ENCODE results near the gene TUBAL3. TPM values are rescaled to one million over a fixed set of nuclear protein-coding genes. Genes with fewer than 3 reads are reported as not detected.
"Not testable (repeated sequence)": the region's sequence is repeated elsewhere in the genome, so short reads cannot be mapped to it uniquely, and the experiment has no call there.

TUBAL3 gene
- total RNA-seq, 2 donors from 2014 or later: not detected

- H3K27ac Mint-ChIP-seq: no peak overlapping the region
- H3K27me3 ChIP-seq (ENCODE audit: control insufficient read depth, insufficient read depth, low read length, poor library complexity, severe bottlenecking): no peaks in the 10 kb centered on the region
- no peak overlapping the region for H3K27ac ChIP-seq (ENCODE audit: low read depth, low read length)
- H3K4me3 Mint-ChIP-seq: no peak overlapping the region
- no peaks in the 10 kb centered on the region for H3K4me1 ChIP-seq (ENCODE audit: control insufficient read depth, insufficient read depth, low read length)
- peaks cover 10% of the 10 kb centered on the region for H3K9me3 ChIP-seq (ENCODE audit: control insufficient read depth, low read length)
- whole genome bisulfite sequencing, 2 experiments (ENCODE audit: insufficient coverage in 1 of 2, insufficient read length in 1 of 2): 18 to 23% methylated on average over 14 to 17 of the region's 20 CpGs
- peak; percentile 66 for DNase-seq
- peaks cover 4% of the 10 kb centered on the region for H3K27me3 Mint-ChIP-seq (ENCODE audit: insufficient read depth)
- peak overlapping the region; percentile 96 for H3K4me3 ChIP-seq (ENCODE audit: low read length)
- H3K9ac ChIP-seq (ENCODE audit: extremely low read depth, low read length, poor library complexity, severe bottlenecking): peak overlapping the region; percentile 67
- peaks cover 3% of the 10 kb centered on the region for H3K36me3 Mint-ChIP-seq (ENCODE audit: low read depth)
- peaks cover 7% of the 10 kb centered on the region for H3K4me1 Mint-ChIP-seq
- no peaks in the 10 kb centered on the region for H3K36me3 ChIP-seq (ENCODE audit: control insufficient read depth, insufficient read depth, low read length)
- TF ChIP-seq CTCF (conservative IDR thresholded peaks at IDR 0.05): no peak
- peaks cover 18% of the 10 kb centered on the region for H3K9me3 Mint-ChIP-seq
Observed at GRCh38 chr10:5413012-5413938, 8.6 kb upstream of the TUBAL3 start.

- peak within 1 kb of the TSS; percentile 96 for H3K4me3 ChIP-seq (ENCODE audit: low read length)
- Mint-ChIP-seq H3K36me3 (ENCODE audit: low read depth) (peaks cover 2% of the 10 kb centered on the region), H3K4me1 (peaks cover 7% of the 10 kb centered on the region), H3K4me3 (no peak within 1 kb of the TSS), H3K27ac (no peak within 1 kb of the TSS), H3K27me3 (ENCODE audit: insufficient read depth) (peaks cover 4% of the 10 kb centered on the region), H3K9me3 (peaks cover 20% of the 10 kb centered on the region)
- no peaks in the 10 kb centered on the region for H3K4me1 ChIP-seq (ENCODE audit: control insufficient read depth, insufficient read depth, low read length)
- 1 to 5% methylated on average over 10 to 43 of the region's 48 CpGs for WGBS, 2 experiments (ENCODE audit: insufficient coverage in 1 of 2, insufficient read length in 1 of 2)
- H3K9ac ChIP-seq (ENCODE audit: extremely low read depth, low read length, poor library complexity, severe bottlenecking): peak within 1 kb of the TSS; percentile 76
- peaks cover 8% of the 10 kb centered on the region for H3K9me3 ChIP-seq (ENCODE audit: control insufficient read depth, low read length)
- TF ChIP-seq CTCF (conservative IDR thresholded peaks at IDR 0.05): no peak
- H3K27ac ChIP-seq (ENCODE audit: low read depth, low read length): no peak within 1 kb of the TSS
- DNase-seq: peak; percentile 98
- no peaks in the 10 kb centered on the region for H3K36me3 ChIP-seq (ENCODE audit: control insufficient read depth, insufficient read depth, low read length)
- no peaks in the 10 kb centered on the region for H3K27me3 ChIP-seq (ENCODE audit: control insufficient read depth, insufficient read depth, low read length, poor library complexity, severe bottlenecking)
Observed at GRCh38 chr10:5412277-5412941, 7.8 kb upstream of the TUBAL3 start, which contains the start of gene NET1. Gene NET1, plus strand, starts transcription at chr10:5412557. Its CDS starts 136 bp downstream, at chr10:5412693.

GRCh38 chr10:5411941-5412276, 7.3 kb upstream of the TUBAL3 start:
- Histone ChIP-seq H3K36me3 (ENCODE audit: control insufficient read depth, insufficient read depth, low read length) (no peaks in the 10 kb centered on the region), H3K4me3 (ENCODE audit: low read length) (peak overlapping the region; percentile 96), H3K4me1 (ENCODE audit: control insufficient read depth, insufficient read depth, low read length) (no peaks in the 10 kb centered on the region), H3K9ac (ENCODE audit: extremely low read depth, low read length, poor library complexity, severe bottlenecking) (no peak overlapping the region), H3K9me3 (ENCODE audit: control insufficient read depth, low read length) (peaks cover 11% of the 10 kb centered on the region), H3K27me3 (ENCODE audit: control insufficient read depth, insufficient read depth, low read length, poor library complexity, severe bottlenecking) (no peaks in the 10 kb centered on the region), H3K27ac (ENCODE audit: low read depth, low read length) (no peak overlapping the region)
- no peak overlapping the region for H3K4me3 Mint-ChIP-seq
- no peak overlapping the region for H3K27ac Mint-ChIP-seq
- WGBS, 2 experiments (ENCODE audit: insufficient coverage in 1 of 2, insufficient read length in 1 of 2): 75 to 82% methylated on average over 3 of the region's 3 CpGs
- H3K36me3 Mint-ChIP-seq (ENCODE audit: low read depth): no peaks in the 10 kb centered on the region
- no peak for DNase-seq
- no peak for TF ChIP-seq CTCF (conservative IDR thresholded peaks at IDR 0.05)
- peaks cover 4% of the 10 kb centered on the region for H3K4me1 Mint-ChIP-seq
- peaks cover 23% of the 10 kb centered on the region for H3K9me3 Mint-ChIP-seq
- peaks cover 4% of the 10 kb centered on the region for H3K27me3 Mint-ChIP-seq (ENCODE audit: insufficient read depth)

GRCh38 chr10:5410787-5411186, 6.2 kb upstream of the TUBAL3 start:
- H3K4me1 Mint-ChIP-seq; H3K4me3 ChIP-seq (ENCODE audit: low read length); H3K27me3 Mint-ChIP-seq (ENCODE audit: insufficient read depth); H3K36me3 Mint-ChIP-seq (ENCODE audit: low read depth); H3K27ac ChIP-seq (ENCODE audit: low read depth, low read length); H3K27ac Mint-ChIP-seq; H3K4me3 Mint-ChIP-seq; DNase-seq; H3K9ac ChIP-seq (ENCODE audit: extremely low read depth, low read length, poor library complexity, severe bottlenecking); H3K36me3 ChIP-seq (ENCODE audit: control insufficient read depth, insufficient read depth, low read length); H3K27me3 ChIP-seq (ENCODE audit: control insufficient read depth, insufficient read depth, low read length, poor library complexity, severe bottlenecking); H3K4me1 ChIP-seq (ENCODE audit: control insufficient read depth, insufficient read depth, low read length): not testable (repeated sequence)
- H3K9me3 ChIP-seq (ENCODE audit: control insufficient read depth, low read length): peaks cover 22% of the 10 kb centered on the region
- H3K9me3 Mint-ChIP-seq: peaks cover 27% of the 10 kb centered on the region
